ENCODE results near the gene VENTX.
"Not testable (repeated sequence)": the region's sequence is repeated elsewhere in the genome, so short reads cannot be mapped to it uniquely, and the experiment has no call there.

The VENTX gene

GRCh38 chr10:133258818-133259601 is 21.4 kb downstream of the VENTX start:
- DNase-seq: peak; percentile 92

- DNase-seq: no peak
Measured at GRCh38 chr10:133259602-133259989, 21.9 kb downstream of the VENTX start.

GRCh38 chr10:133260895-133261725 is 23.5 kb downstream of the VENTX start:
- DNase-seq: peak; percentile 63

GRCh38 chr10:133261726-133262325 is 24.2 kb downstream of the VENTX start:
- peak; percentile 81 for DNase-seq

- DNase-seq: no peak
Measured at GRCh38 chr10:133262696-133263095, 25.0 kb downstream of the VENTX start.

GRCh38 chr10:133263674-133264073 is 26.0 kb downstream of the VENTX start:
- DNase-seq: no peak

GRCh38 chr10:133264461-133264860 is 26.8 kb downstream of the VENTX start:
- DNase-seq: no peak

- not testable (repeated sequence) for DNase-seq
Measured at GRCh38 chr10:133265052-133265451, 27.4 kb downstream of the VENTX start.

- DNase-seq: no peak
Measured at GRCh38 chr10:133266056-133266795, 28.6 kb downstream of the VENTX start.

- no peak for DNase-seq
Measured at GRCh38 chr10:133267293-133267692, 29.6 kb downstream of the VENTX start.

- no peak for DNase-seq
Measured at GRCh38 chr10:133267829-133268228, 30.2 kb downstream of the VENTX start.

- no peak for DNase-seq
Measured at GRCh38 chr10:133268532-133268931, 30.9 kb downstream of the VENTX start.

GRCh38 chr10:133269367-133269766 is 31.7 kb downstream of the VENTX start:
- DNase-seq: no peak

GRCh38 chr10:133270204-133270603 is 32.5 kb downstream of the VENTX start:
- no peak for DNase-seq

GRCh38 chr10:133270773-133271297 is 33.2 kb downstream of the VENTX start:
- DNase-seq: no peak

GRCh38 chr10:133271521-133272300 is 34.1 kb downstream of the VENTX start:
- no peak for DNase-seq

GRCh38 chr10:133272301-133272963 is 34.8 kb downstream of the VENTX start:
- DNase-seq: no peak

GRCh38 chr10:133272964-133273420 is 35.3 kb downstream of the VENTX start:
- no peak for DNase-seq

GRCh38 chr10:133273534-133274143 is 36.0 kb downstream of the VENTX start:
- no peak for DNase-seq

All from femur (tissue), 1 donor.